ENCODE results near the gene MICAL1.
A peak's percentile ranks its signal among the peaks of the same experiment; 100 is the strongest.

GRCh38 chr6:109397020-109397419, 58.6 kb downstream of the MICAL1 start:
- TF ChIP-seq CTCF (IDR thresholded peaks at IDR 0.05 in 8 of 11, conservative IDR thresholded peaks at IDR 0.05 in 3 of 11) (peak in 1 of 11 experiments; percentile 9), POLR2AphosphoS5 (IDR thresholded peaks at IDR 0.05) (no peak), POLR2A (IDR thresholded peaks at IDR 0.05) (no peak)

Measured in spleen (tissue), 7 donors.